ENCODE data around the gene AFDN.

AFDN gene

GRCh38 chr6:168004945-168005344 is 178.2 kb downstream of the AFDN start:
- ATAC-seq (ENCODE audit: low read depth) (no peak), DNase-seq (ENCODE audit: low spot score) (no peak)
- Histone ChIP-seq H3K27ac (ENCODE audit: poor library complexity, severe bottlenecking) (no peak overlapping the region), H3K4me1 (ENCODE audit: insufficient read depth, poor library complexity, severe bottlenecking) (peaks cover 17% of the 10 kb centered on the region), H3K36me3 (ENCODE audit: low read depth) (no peaks in the 10 kb centered on the region), H3K27me3 (ENCODE audit: insufficient read depth, poor library complexity, severe bottlenecking) (no peaks in the 10 kb centered on the region), H3K4me3 (ENCODE audit: severe bottlenecking) (no peak overlapping the region), H3K9me3 (ENCODE audit: severe bottlenecking) (no peaks in the 10 kb centered on the region)
- TF ChIP-seq CTCF (IDR thresholded peaks at IDR 0.05; ENCODE audit: poor library complexity, severe bottlenecking): no peak

- Histone ChIP-seq H3K27ac (ENCODE audit: poor library complexity, severe bottlenecking) (no peak overlapping the region), H3K4me1 (ENCODE audit: insufficient read depth, poor library complexity, severe bottlenecking) (peaks cover 17% of the 10 kb centered on the region), H3K9me3 (ENCODE audit: severe bottlenecking) (no peaks in the 10 kb centered on the region), H3K36me3 (ENCODE audit: low read depth) (no peaks in the 10 kb centered on the region), H3K27me3 (ENCODE audit: insufficient read depth, poor library complexity, severe bottlenecking) (no peaks in the 10 kb centered on the region), H3K4me3 (ENCODE audit: severe bottlenecking) (no peak overlapping the region)
- no peak for ATAC-seq (ENCODE audit: low read depth)
- TF ChIP-seq CTCF (IDR thresholded peaks at IDR 0.05; ENCODE audit: poor library complexity, severe bottlenecking): no peak
- no peak for DNase-seq (ENCODE audit: low spot score)
These were observed 179.1 kb downstream of the AFDN start for GRCh38 chr6:168005796-168006195.

- Histone ChIP-seq H3K36me3 (ENCODE audit: low read depth) (no peaks in the 10 kb centered on the region), H3K4me1 (ENCODE audit: insufficient read depth, poor library complexity, severe bottlenecking) (peaks cover 17% of the 10 kb centered on the region), H3K27me3 (ENCODE audit: insufficient read depth, poor library complexity, severe bottlenecking) (no peaks in the 10 kb centered on the region), H3K27ac (ENCODE audit: poor library complexity, severe bottlenecking) (peak overlapping the region; percentile 62), H3K4me3 (ENCODE audit: severe bottlenecking) (no peak overlapping the region), H3K9me3 (ENCODE audit: severe bottlenecking) (peaks cover 2% of the 10 kb centered on the region)
- peak; percentile 84 for DNase-seq (ENCODE audit: low spot score)
- ATAC-seq (ENCODE audit: low read depth): peak; percentile 97
- TF ChIP-seq CTCF (IDR thresholded peaks at IDR 0.05; ENCODE audit: poor library complexity, severe bottlenecking): no peak
These were observed 181.1 kb downstream of the AFDN start for GRCh38 chr6:168007592-168008338.

- H3K36me3 ChIP-seq (ENCODE audit: low read depth): no peaks in the 10 kb centered on the region
- TF ChIP-seq CTCF (IDR thresholded peaks at IDR 0.05; ENCODE audit: poor library complexity, severe bottlenecking): no peak
- no peak overlapping the region for H3K4me3 ChIP-seq (ENCODE audit: severe bottlenecking)
- peaks cover 17% of the 10 kb centered on the region for H3K4me1 ChIP-seq (ENCODE audit: insufficient read depth, poor library complexity, severe bottlenecking)
- peaks cover 2% of the 10 kb centered on the region for H3K9me3 ChIP-seq (ENCODE audit: severe bottlenecking)
- DNase-seq (ENCODE audit: low spot score) (no peak), ATAC-seq (ENCODE audit: low read depth) (no peak)
- H3K27me3 ChIP-seq (ENCODE audit: insufficient read depth, poor library complexity, severe bottlenecking): no peaks in the 10 kb centered on the region
- H3K27ac ChIP-seq (ENCODE audit: poor library complexity, severe bottlenecking): no peak overlapping the region
These were observed 182.6 kb downstream of the AFDN start for GRCh38 chr6:168009331-168009730.

- H3K36me3 ChIP-seq (ENCODE audit: low read depth): no peaks in the 10 kb centered on the region
- H3K9me3 ChIP-seq (ENCODE audit: severe bottlenecking): peaks cover 2% of the 10 kb centered on the region
- peaks cover under 1% of the 10 kb centered on the region for H3K27me3 ChIP-seq (ENCODE audit: insufficient read depth, poor library complexity, severe bottlenecking)
- ATAC-seq (ENCODE audit: low read depth) (no peak), DNase-seq (ENCODE audit: low spot score) (no peak)
- no peak overlapping the region for H3K4me3 ChIP-seq (ENCODE audit: severe bottlenecking)
- H3K4me1 ChIP-seq (ENCODE audit: insufficient read depth, poor library complexity, severe bottlenecking): peaks cover 17% of the 10 kb centered on the region
- no peak overlapping the region for H3K27ac ChIP-seq (ENCODE audit: poor library complexity, severe bottlenecking)
- no peak for TF ChIP-seq CTCF (IDR thresholded peaks at IDR 0.05; ENCODE audit: poor library complexity, severe bottlenecking)
These were observed 184.6 kb downstream of the AFDN start for GRCh38 chr6:168011291-168011690.
